HG02588 (cell line): ENCODE data around the gene CPED1.
"Not testable (repeated sequence)": the region's sequence is repeated elsewhere in the genome, so short reads cannot be mapped to it uniquely, and the experiment has no call there.

Source experiments
- ATAC-seq: cut with Tn5 transposase; IDR thresholded peaks from one replicate; pipeline ENCODE4 v1.9.1; 2021; ENCODE audit warnings: mild to moderate bottlenecking, moderate library complexity; ENCODE audit not compliant: unreplicated experiment

CPED1 gene

DNA sequence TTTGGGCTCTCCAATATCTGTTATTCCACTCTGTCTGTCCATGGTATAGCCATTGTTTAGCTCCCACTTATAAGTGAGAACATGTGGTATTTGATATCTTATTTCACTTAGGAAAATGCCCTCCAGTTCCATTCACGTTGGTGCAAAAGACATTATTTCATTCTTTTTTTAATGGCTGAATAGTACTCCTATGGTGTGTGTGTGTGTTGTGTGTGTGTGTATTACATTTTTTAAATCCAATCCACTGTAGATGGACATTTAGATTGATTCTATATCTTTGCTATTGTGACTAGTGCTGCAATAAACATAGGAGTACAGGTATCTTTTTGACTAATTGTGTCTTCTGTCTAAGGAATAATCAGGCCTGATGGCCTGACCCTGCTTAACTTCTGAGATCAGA, 7.4 kb upstream of the CPED1 start:
- no peak for ATAC-seq

DNA sequence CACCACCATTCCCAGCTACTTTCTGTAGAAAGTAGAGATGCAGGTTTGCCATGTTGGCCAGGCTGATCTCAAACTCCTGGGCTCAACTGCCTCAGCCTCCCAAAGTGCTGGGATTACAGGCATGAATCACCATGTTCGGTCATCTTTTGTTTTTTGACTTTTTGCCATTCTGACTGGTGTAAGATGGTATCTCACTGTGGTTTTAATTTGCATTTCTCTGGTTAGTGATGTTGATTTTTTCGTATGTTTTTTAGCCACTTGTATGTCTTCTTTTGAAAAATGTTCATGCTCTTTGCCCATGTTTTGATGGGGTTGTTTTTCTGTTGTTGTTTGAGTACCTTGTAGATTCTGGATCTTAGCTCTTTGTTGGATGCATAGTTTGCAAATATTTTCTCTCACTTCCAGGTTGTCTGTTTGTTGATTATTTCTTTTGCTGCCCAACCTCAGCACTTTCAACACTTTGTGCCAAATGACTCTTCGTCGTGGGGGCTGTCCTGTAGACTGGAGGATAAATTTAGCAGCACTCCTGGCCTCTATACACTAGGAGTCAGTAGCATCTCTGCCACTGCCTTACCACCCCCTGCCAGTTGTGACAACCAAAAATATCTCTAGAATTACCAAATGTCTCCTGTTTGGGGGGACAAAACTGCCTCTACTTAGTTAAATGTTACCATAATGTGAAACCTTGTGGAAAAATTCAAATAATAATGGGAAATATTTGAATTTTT, 6.5 kb upstream of the CPED1 start:
- ATAC-seq = no peak

DNA sequence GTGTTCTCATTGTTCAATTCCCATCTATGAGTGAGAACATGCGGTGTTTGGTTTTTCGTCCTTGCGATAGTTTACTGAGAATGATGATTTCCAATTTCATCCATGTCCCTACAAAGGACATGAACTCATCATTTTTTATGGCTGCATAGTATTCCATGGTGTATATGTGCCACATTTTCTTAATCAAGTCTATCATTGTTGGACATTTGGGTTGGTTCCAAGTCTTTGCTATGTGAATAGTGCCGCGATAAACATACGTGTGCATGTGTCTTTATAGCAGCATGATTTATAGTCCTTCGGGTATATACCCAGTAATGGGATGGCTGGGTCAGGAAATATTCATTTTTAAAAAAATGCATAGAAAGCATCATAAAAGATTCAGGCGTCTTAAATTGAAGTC, 4.9 kb upstream of the CPED1 start:
- ATAC-seq = not testable (repeated sequence)

DNA sequence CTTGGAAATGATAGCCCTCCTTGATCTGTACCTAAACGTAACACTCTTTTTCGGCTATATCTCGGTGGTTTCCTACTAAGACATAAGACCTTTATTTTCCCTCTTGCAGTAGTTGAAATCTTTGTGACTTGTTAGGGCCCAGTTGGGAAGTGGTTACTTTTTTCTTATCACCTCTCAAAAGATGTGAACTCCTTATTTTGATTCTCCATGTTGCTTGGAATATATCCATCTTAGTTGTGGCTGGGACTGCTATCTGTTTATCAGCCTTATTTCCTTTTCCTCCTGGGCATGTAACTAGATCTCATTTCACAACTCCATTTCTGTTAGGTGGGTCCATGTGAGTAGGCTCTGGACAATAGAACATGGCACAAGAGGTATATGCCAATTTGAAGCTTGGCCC, 4.1 kb upstream of the CPED1 start:
- ATAC-seq = no peak

DNA sequence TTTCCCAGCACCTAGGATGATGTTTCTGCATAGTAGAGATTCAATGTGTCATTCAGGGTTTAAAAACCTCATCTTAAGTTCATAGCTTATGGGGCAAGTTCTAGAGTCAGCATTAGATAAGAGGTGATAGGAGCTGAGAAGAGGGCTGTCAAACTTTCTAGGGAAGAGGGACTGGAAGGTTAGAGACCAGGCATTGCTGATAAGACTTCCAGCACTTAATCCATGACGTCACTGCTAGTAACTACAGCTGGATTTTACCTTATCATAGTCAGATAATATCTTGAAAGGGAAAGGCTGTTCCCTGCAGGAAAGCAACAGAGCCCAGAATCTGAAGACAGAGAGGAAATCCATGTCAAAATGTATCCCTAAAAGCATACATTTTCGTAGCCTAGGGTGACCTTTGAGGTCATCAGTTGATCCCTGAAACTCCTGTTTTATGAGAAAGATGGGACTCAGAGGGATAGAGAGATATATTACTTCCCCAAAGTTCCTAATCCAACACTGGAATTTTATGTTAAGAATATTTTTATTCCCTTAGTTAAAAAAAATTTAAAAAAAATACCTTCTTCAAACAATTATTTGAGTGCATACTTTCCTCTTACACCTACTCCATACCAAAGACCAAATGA, 3.3 kb upstream of the CPED1 start:
- ATAC-seq = no peak

GRCh38 chr7:120985839-120986238, 2.7 kb upstream of the CPED1 start:
- no peak for ATAC-seq

DNA sequence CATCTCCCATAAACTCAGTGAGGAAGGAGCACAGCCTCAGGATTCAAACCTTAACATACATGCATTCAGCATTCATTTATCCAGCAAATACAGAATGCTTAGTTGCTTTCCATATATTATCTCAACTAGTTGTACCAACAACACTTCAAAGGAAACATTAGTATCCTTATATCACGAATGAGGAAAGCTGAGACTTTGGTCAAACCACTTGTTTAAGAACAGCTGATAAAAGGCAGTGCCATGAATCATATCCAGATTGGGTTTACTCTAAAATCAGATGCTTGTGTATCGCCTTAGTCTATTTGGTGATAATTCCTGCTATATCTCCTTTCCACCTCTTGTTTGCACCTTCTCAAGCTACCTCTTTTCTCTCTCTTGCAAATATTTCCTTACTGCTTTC, 1.9 kb upstream of the CPED1 start:
- ATAC-seq = no peak

DNA sequence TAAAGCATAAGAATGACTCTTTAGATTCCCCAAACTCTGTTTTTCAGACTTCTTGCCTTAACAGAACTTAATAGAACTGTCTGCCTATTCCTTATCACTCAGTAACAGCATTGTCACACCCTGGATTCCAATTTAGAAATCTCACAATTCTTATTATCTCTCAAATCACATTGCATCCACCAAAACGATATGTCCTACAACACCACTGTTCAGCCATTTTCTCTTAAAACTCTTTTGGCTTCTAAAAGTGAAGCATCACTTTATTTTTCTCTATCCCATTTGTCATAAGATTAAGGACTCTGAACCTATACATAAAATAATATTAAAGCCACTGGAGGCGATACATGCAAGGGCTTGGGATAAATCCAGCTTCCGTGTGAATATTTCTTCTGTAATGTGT, 1.2 kb upstream of the CPED1 start:
- ATAC-seq = no peak

DNA sequence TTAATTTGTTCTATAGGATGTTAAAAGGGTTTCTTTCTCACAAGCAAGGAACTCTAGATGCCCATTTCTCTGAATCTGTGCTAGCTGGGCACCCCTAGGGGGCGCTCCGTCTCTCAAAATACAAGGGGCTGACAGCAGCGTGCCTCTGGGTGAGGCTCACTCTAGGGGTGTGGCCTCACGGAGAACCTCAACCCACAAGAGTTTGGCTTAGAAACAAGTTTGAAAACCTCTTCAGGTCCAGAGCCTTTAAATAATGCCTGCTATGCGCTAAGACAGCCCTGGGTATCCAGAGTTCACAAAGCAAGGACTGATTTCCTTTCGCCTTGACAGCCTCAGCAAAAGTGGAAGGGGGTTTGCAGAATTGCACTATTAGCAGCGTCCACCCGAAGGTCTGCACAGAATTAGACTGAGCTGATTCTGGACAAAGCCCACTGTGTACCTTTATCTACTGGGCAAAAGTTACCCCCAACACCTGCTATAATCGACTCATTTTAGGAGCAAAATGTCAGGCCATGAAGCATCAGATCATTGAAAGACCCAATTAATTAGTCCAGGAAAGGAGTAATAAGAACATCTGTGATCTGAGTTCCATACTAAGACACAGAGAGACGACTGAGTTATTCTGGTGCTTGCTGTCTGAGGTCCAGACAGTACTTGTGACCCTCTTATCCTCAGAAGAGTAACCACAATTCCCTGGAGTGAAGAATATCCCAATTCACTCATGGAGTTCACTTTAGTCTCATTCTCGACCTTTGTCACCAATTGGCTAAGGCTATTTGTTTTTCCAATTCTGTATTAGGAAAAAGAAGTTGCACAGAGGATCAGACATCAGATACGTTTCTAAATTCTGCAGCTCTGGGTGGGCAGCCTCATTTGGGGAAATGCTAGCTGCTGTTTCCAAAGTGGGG, 574 bp upstream of the CPED1 start:
- peak; percentile 96 for ATAC-seq

DNA sequence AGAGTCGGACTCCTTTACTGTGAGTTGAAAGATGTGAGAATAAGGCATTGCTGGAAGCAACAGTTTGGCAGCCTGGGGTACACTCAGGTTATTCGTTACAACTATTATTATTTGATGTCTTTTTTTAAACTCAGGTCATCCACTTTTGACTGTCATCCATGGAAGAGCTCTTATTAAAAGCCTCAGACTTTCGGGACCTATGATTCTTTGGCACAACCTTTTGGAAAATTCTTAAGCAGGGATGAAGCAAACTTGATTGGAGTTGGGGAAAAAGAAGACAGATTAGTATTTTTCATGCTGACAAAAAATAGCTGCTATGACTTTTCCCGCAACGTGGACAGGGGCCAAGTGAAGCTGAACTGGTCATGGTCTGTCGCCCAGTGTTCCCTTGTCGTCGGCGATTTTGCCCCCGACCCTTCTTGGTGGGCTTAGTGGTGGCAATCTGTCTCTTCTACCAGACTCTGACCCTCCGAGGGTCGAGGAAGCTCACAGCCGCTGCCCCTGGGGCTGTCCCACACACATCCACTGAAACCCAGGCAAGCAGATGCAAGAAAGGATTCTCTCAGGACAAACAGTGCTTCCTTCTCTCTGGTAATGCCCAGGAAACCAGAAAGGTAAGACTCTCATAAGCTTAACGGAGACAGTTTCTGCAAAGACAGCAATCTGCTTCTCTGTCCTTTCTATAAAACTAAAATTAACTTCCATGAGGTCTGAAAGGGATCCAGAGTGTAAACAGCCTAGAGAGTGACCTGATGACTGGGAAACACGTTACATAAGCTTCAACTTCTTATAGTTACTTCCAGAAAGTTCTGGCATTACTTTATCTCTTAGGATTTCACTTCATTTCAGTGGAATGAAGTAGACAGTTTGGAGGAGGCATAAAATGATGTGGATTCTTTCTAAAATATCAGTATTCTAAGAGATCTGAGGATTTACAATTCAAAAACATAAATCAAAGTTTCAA, 1.0 kb downstream of the CPED1 start:
- no peak for ATAC-seq

- no peak for ATAC-seq
Observed at GRCh38 chr7:120990468-120991118, 2.1 kb downstream of the CPED1 start.

GRCh38 chr7:120991161-120991560, 2.6 kb downstream of the CPED1 start:
- no peak for ATAC-seq

DNA sequence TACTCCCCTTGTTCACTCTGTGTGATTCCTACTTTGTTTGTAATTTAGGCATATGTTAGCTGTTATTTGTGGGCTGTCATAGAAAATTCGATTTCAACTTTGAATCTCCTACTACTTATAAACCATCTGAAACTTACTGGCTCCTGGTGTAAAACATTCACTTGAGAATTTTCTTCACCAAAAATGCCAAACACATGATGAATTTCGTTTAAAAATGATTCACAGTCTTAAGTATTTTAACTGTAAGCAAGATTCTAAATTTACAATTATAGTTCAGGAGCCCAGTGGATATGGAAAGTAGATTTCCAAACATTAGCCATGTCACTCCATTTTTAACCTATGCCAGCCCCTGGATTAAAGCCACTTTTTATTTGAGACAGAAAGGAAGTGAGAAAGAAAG, 3.1 kb downstream of the CPED1 start:
- ATAC-seq = no peak

DNA sequence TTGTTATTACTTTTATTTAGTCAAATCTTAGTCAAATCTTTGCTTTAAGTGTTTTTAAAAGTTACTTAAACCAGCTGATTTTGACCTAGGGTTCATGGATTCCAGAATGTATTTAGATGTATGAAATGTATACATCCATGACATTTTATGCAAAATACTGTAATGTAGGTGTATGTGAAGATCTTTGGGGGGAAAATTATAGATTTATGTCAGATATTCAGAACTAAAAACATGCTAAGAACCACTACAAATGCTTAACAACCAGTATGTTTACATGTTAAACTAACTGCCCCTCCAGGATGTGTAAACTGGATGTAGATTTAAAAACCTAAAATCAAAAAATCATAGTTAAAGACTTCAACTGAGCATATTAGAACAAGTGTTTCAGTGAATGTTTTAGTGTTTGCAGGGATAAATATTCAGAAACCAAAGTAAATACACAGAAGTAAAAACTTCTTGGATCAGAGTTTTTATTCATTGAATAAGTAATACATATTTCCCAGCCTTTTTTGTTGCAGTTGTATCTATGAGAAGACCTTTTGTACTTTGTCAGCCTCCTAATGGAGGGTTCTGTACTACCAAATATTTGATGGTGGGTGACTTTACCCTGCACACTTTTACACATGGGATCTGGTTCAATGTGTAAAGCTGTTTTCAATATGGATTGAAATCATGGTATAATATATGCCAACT, 3.9 kb downstream of the CPED1 start:
- no peak for ATAC-seq

DNA sequence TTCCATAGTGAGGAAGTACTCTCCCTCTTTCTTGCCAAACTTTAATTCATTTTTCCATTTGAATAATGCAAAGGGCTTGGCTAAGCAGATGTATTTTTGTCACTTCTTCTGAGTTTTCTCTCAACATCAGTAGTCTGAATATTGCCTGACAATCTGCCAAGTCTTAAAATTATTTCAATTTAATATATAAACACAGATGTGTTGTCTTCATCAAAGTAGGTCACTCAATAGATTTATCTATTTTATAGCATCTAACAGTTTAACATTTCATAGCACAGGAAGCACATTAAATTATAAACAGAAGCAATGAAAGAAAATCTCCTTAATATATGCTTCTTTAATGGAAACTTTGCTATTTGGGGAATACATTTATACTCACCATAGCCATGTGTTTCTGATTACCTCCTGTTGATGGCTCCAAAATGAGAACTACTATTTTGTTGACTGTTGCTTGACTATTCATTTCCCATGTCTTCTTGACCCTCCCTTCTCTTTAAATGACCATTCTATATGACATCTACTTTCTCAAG, 4.5 kb downstream of the CPED1 start:
- no peak for ATAC-seq

DNA sequence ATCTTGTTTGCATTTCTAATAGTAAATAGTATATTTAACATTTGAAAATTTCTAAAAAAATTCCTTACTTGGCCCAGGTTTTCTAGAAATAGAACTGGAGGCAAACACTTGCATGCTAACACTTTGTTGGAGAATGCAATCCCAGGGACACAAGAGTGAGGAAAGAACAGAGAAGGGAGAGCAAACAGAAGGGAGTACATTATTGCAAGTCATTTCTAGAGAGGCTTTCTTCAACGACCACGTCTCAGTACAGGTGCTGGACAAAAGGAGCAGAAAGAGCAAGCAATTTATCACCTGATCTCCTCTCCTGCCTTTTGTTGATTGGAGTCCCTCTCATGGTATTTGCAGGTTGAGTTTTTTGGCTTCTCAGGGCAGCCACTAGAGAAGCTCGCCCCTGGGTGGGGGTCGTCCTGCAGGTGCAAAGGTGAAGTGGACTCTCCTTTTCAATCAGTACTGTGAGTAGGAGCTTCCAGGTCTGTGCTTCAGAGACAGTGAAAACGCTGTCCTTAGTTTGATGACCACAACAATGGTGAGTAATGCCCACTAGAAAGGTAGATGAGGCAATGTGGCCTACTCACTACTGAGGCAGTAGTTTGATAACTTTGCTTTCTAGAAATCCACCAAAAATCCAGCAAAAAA, 5.2 kb downstream of the CPED1 start:
- ATAC-seq = no peak

DNA sequence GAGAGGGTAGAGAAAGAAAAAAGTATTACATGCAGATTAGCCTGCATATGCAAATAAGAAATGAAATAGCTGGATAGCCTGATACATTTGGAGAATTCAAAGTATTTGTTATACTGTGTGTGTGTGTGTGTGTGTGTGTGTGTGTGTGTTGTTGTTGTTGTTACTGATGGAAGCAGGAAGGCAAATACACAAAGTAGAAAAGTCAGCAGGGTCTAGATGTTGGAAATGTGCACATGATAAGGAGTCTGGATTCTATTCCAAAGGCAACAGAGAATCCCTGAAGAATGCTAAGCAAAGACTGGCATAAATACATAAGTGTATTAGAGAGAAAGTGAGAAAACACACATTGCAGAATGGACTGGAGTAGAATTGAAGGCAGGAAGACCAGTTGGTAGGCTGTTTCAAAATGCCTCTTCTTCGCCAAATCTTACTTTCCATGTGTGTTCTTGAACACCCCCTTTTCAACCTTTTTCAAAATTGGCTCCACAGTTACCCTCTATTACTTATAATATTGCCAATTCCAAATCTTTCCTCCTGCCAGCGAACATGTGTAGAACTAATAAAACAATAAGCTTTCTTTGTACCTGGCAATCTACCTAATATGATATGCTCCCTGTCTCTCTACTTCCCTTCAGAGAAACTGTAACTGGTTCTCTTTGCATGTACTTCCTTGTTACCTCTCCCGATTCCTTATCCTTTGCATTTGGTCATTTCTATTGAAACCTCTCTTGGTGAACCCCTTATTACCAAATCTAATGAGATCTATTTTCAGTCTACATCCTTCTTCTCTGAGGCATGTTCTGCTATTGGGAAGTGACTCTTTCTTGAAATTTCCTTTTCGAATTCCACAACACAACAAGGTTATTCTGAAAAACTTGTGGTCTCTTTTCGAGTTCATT, 6.2 kb downstream of the CPED1 start:
- no peak for ATAC-seq

DNA sequence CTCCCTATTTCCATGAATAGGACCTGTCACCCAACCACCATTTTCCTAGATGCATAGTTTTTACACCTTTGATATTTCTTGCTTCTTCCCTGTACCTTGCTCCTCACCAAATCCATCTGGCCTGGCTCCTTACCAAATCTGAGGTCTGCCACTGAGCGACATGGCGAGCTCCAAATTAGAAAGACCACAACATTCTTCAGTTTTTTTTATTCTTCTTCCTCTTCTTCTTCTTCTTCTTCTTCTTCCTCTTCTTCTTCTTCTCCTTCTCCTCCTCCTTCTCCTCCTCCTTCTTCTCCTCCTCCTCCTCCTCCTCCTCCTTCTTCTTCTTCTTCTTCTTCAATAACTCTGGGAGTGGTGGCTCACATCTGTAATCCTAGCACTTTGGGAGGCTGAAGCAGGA, 7.1 kb downstream of the CPED1 start:
- ATAC-seq = no peak
